GM12874 (cell line): Measurements from ENCODE around the gene ARMC10.

Experiments used
- CTCF ChIP-seq: IDR thresholded peaks from 2 replicates; pipeline ENCODE4 v1.5.1; 2011; ENCODE audit warnings: low read depth, mild to moderate bottlenecking, control low read depth, low read length, moderate library complexity; ENCODE audit not compliant: insufficient read depth

Gene ARMC10

GRCh38 chr7:103114576-103115008, 39.7 kb downstream of the ARMC10 start:
- TF ChIP-seq CTCF: no peak

GRCh38 chr7:103115771-103116170, 40.8 kb downstream of the ARMC10 start:
- no peak for TF ChIP-seq CTCF

GRCh38 chr7:103116511-103116910, 41.6 kb downstream of the ARMC10 start:
- TF ChIP-seq CTCF: no peak

- TF ChIP-seq CTCF: no peak
Observed at GRCh38 chr7:103116991-103117390, 42.1 kb downstream of the ARMC10 start.

DNA sequence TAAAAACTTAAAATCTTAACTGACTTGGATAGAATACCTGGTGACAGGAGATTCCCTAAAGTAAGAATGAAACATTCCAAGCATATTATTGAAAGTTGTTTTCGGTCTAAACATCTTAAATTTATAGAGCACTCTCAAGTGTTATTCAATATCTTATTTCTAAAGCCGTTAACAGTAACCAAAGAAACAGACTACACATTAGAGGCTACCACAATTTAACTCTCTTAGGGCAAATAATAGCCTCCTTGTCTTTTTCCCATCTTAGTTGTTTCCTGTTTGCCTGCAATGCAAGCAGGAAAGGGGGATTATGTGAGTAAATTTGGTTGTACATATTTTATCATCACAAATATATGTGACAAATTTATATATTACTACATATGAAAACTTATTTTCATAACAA, 42.5 kb downstream of the ARMC10 start:
- no peak for TF ChIP-seq CTCF

DNA sequence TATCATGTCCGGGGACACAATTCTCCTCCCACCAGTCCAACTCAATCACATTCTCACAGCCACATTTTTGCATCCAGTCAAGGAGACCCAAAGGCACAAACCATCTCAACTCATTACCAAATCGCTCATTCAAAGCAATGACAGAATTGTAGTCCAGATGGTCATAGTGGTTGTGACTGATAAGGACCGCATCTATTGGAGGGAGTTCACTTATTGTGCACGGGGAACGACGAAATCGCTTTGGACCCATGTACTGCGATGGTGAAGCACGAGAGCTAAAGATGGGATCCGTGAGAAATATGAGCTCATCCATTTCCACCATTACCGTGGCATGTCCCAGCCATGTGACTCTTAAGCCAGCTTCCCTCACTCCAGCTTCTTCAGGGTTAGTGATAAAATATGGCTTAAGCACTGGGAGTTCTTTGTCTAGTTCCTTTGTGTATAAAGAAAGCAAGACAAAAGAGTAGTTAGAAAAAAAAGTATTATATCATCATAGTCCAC, 44.9 kb downstream of the ARMC10 start:
- TF ChIP-seq CTCF: no peak

DNA sequence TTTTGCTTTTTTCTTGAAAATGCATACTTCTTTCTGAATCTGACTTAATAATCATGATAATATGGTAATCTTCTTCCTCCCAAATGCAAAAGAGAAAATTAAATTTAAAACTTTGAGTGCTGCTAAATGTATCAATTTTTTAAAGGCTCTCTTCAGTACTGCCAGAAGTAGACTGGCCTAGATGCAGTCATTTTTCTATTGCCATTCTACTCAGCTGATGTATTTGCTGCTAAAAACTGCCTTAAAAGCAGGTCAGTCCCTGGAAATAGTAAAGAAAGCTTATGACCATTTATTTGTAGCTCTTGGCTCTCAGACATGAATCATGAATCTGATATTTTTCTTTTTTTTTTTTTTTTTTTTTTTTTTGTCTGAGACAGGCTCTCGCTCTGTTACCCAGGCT, 45.4 kb downstream of the ARMC10 start:
- TF ChIP-seq CTCF: no peak

DNA sequence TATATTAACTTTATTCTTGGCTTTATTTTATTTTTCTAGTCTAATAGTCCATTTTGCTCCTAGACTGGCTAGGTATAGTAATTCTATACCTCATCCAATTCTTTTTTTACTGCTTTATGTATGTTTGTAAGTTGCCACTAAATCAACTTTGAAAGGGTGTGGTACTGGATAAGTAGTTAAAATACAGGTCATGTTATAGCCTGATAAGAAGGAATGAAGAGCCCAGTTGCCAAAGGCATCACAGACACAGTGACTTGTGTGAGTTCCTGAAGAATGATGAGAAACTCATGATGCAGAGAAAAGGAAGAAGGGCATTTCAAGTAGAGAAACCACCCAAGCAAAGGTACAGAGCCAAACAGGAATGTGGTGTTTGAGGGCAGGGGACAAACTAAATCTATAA, 46.7 kb downstream of the ARMC10 start:
- TF ChIP-seq CTCF: no peak
